Activated CD8-positive, alpha-beta memory T cell treated with anti-CD3 and anti-CD28 coated beads for 4 hours (primary cell): ENCODE measurements around the gene MROH2A.

ENCODE experiments used
- DNase-seq, 2 donors: peaks; one replicate each; pipeline ENCODE4 v3.0.0-alpha.2; 2020; ENCODE audit warnings: low read depth in 2 of 2

The MROH2A gene

GRCh38 chr2:233801357-233802131 lies 23.4 kb downstream of the MROH2A start:
- DNase-seq, result no peak

GRCh38 chr2:233802132-233802815 lies 24.1 kb downstream of the MROH2A start:
- no peak for DNase-seq

GRCh38 chr2:233803292-233803911 lies 25.3 kb downstream of the MROH2A start:
- no peak for DNase-seq

- DNase-seq, result no peak
Measured at GRCh38 chr2:233803994-233804393, 25.9 kb downstream of the MROH2A start.

- no peak for DNase-seq
Measured at GRCh38 chr2:233807215-233807865, 29.2 kb downstream of the MROH2A start.

GRCh38 chr2:233807966-233808935 lies 30.1 kb downstream of the MROH2A start:
- DNase-seq, result no peak

GRCh38 chr2:233810385-233810784 lies 32.3 kb downstream of the MROH2A start:
- DNase-seq, result no peak

- no peak for DNase-seq
Measured at GRCh38 chr2:233811087-233811486, 33.0 kb downstream of the MROH2A start.

- no peak for DNase-seq
Measured at GRCh38 chr2:233811732-233812131, 33.6 kb downstream of the MROH2A start.

- DNase-seq, result no peak
Measured at GRCh38 chr2:233813236-233814055, 35.3 kb downstream of the MROH2A start.

- DNase-seq, result no peak
Measured at GRCh38 chr2:233814056-233814835, 36.1 kb downstream of the MROH2A start.

GRCh38 chr2:233815861-233816260 lies 37.7 kb downstream of the MROH2A start:
- no peak for DNase-seq

- no peak for DNase-seq
Measured at GRCh38 chr2:233816334-233816733, 38.2 kb downstream of the MROH2A start.

GRCh38 chr2:233816771-233817170 lies 38.6 kb downstream of the MROH2A start:
- no peak for DNase-seq

GRCh38 chr2:233817361-233817911 lies 39.3 kb downstream of the MROH2A start:
- no peak for DNase-seq

GRCh38 chr2:233817995-233818638 lies 40.0 kb downstream of the MROH2A start:
- DNase-seq, result no peak

- no peak for DNase-seq
Measured at GRCh38 chr2:233818639-233819621, 40.8 kb downstream of the MROH2A start.
